Measurements from ENCODE around the gene CLEC11A. TPM values are rescaled to one million over a fixed set of nuclear protein-coding genes. Genes with fewer than 3 reads are reported as not detected.
"Not testable (repeated sequence)": the region's sequence is repeated elsewhere in the genome, so short reads cannot be mapped to it uniquely, and the experiment has no call there.

CLEC11A gene
- total and polyA plus RNA-seq, 2 of the 8 experiments (the other 6 are each of a cell fraction or from before 2014, with no cell fraction given) = 4.3 to 17.4 TPM

GRCh38 chr19:50759076-50759475 lies 35.9 kb downstream of the CLEC11A start:
- H3K79me1 ChIP-seq (ENCODE audit: low read depth, low read length); H2BK15ac ChIP-seq (ENCODE audit: low read length); POLR2A ChIA-PET (ENCODE audit: partially characterized antibody); H2BK5ac ChIP-seq (ENCODE audit: low read depth, low read length); H3K14ac ChIP-seq (ENCODE audit: insufficient read length); DNase-seq (ENCODE audit: low read depth in 1 of 2, low spot score in 2 of 2); H3K23ac ChIP-seq (ENCODE audit: insufficient read length); H3K27ac ChIP-seq (ENCODE audit: low read depth, low read length); H3K23me2 ChIP-seq (ENCODE audit: low read depth, low read length); H3K4me2 ChIP-seq (ENCODE audit: insufficient read depth in 1 of 2, low read depth in 2 of 2, low read length in 2 of 2); H3K4me3 ChIP-seq (ENCODE audit: extremely low read depth in 1 of 4, insufficient read depth in 2 of 4, low read depth in 3 of 4, low read length in 4 of 4); H3K4me1 ChIP-seq (replicated peaks in 1 of 4; ENCODE audit: control insufficient read depth in 3 of 4, insufficient read depth in 4 of 4, low read length in 3 of 4); H3K9ac ChIP-seq (replicated peaks in 1 of 4; ENCODE audit: extremely low read depth in 1 of 4, low read depth in 3 of 4, low read length in 3 of 4); H4K5ac ChIP-seq (ENCODE audit: insufficient read length, low read depth, low read length); H4K8ac ChIP-seq (ENCODE audit: extremely low read depth, insufficient read depth, low read length); FAIRE-seq; H3K4ac ChIP-seq (replicated peaks; ENCODE audit: insufficient read length, low read depth, low read length); H3K27me3 ChIP-seq (replicated peaks in 1 of 4; ENCODE audit: control insufficient read depth in 3 of 4, extremely low read depth in 1 of 4, insufficient read depth in 3 of 4, low read length in 3 of 4); H2BK20ac ChIP-seq (ENCODE audit: low read length); H3K56ac ChIP-seq (replicated peaks; ENCODE audit: insufficient read length, low read depth, low read length); H2BK120ac ChIP-seq (replicated peaks; ENCODE audit: low read depth, low read length); H3K9me3 ChIP-seq (ENCODE audit: insufficient read depth in 2 of 2, low read depth in 1 of 2, low read length in 1 of 2); H3K79me2 ChIP-seq (ENCODE audit: control insufficient read depth in 1 of 2, insufficient read depth in 2 of 2, low read length in 2 of 2); H2BK12ac ChIP-seq (ENCODE audit: low read depth, low read length); H2AK5ac ChIP-seq (ENCODE audit: low read depth, low read length); H2AFZ ChIP-seq (ENCODE audit: low read length); H4K91ac ChIP-seq (replicated peaks; ENCODE audit: insufficient read length, low read length); H3K36me3 ChIP-seq (ENCODE audit: control insufficient read depth in 2 of 4, insufficient read depth in 4 of 4, low read length in 3 of 4); H4K20me1 ChIP-seq (replicated peaks in 1 of 2; ENCODE audit: control insufficient read depth in 1 of 2, insufficient read depth in 2 of 2, low read length in 2 of 2); H3K18ac ChIP-seq (ENCODE audit: extremely low read depth, low read length): not testable (repeated sequence)
- CTCF ChIA-PET (ENCODE audit: partially characterized antibody) = interaction anchor here (0.9 kb wide), 1 partner anchor 34 kb away, joined by 3 read pairs; no protein-coding TSS in a partner anchor
- WGBS, 2 experiments (ENCODE audit: extremely low coverage in 1 of 2, insufficient coverage in 1 of 2, insufficient read length in 1 of 2, insufficient replicate concordance in 2 of 2, low coverage in 1 of 2, low lambda C conversion rate in 2 of 2, missing lambda C conversion rate in 1 of 2) = 91% methylated on average over 15 of the region's 18 CpGs; no CpG with 5 or more reads in 1 of the 2 experiments
